GM12878 (cell line): ENCODE results near the gene PI4KB. TPM values are rescaled to one million over a fixed set of nuclear protein-coding genes. Genes with fewer than 3 reads are reported as not detected.

Source experiments
- ATAC-seq: fragments of 200-7000 bp; cut with Tn5 transposase; 3 replicates; pipeline ENCODE4 v1.9.1; 2020; ENCODE audit warnings: mild to moderate bottlenecking, moderate library complexity
- BruUV-seq: library from RNA; stranded (reverse); fragments of 400-500 nt; replicated peaks from 2 replicates; lab custom pipeline; 2021; lab: Mats Ljungman, UMichigan
- CTCF ChIA-PET: fragments of 300-600 bp; sonication (Branson Sonifier 250); formaldehyde crosslinking; extraction: SDS; loops from one replicate; lab custom pipeline; 2021; ENCODE audit warnings: inconsistent platforms; lab: Yijun Ruan, JAX
- POLR2A ChIA-PET: fragments of 350-600 bp; formaldehyde crosslinking; extraction: SDS; loops from one replicate; lab custom pipeline; 2021; ENCODE audit warnings: inconsistent platforms; lab: Charles Lee
- RAD21 ChIA-PET: fragments of 300-600 bp; sonication (Branson Sonifier 250); formaldehyde crosslinking; loops from one replicate; lab custom pipeline; 2023; ENCODE audit warnings: antibody characterized with exemption; ENCODE audit not compliant: unreplicated experiment; lab: Charles Lee
- SMC1A ChIA-PET: fragments of 300-600 bp; sonication (Branson Sonifier 250); formaldehyde crosslinking; loops from one replicate; lab custom pipeline; 2023; ENCODE audit not compliant: unreplicated experiment, uncharacterized antibody; lab: Charles Lee
- DNase-seq: peaks from one replicate; pipeline ENCODE4 v3.0.0-alpha.2; 2011; ENCODE audit warnings: low read depth, low spot score
- FAIRE-seq: peaks from 3 replicates; lab custom pipeline; 2011; peaks lifted over from hg19 to GRCh38; lab: Jason Lieb, UNC
- H2AFZ ChIP-seq: 2 replicates; pipeline ENCODE4 v1.6.0; 2011; ENCODE audit warnings: low read depth, low read length, control low read depth; ENCODE audit not compliant: control insufficient read depth
- H3K27ac ChIP-seq: 2 replicates; pipeline ENCODE4 v1.5.1; 2011; ENCODE audit warnings: control low read depth; ENCODE audit not compliant: control insufficient read depth, insufficient read depth
- H3K27me3 ChIP-seq, 2 experiments: replicated peaks in 1 of 2; 2 replicates each; pipeline versions ENCODE4 v1.6.0 to v1.6.1; 2011; ENCODE audit warnings: low read length in 1 of 2; ENCODE audit not compliant: control insufficient read depth in 2 of 2, insufficient read depth in 2 of 2
- H3K36me3 ChIP-seq, 2 experiments: 2 replicates each; pipeline ENCODE4 v1.5.1; 2011; ENCODE audit warnings: low read length in 1 of 2; ENCODE audit not compliant: control insufficient read depth in 2 of 2, insufficient read depth in 2 of 2
- H3K4me1 ChIP-seq: 2 replicates; pipeline ENCODE4 v1.6.1; 2011; ENCODE audit warnings: mild to moderate bottlenecking, low read length, moderate library complexity, mixed read lengths; ENCODE audit not compliant: control insufficient read depth, insufficient read depth
- H3K4me2 ChIP-seq: 2 replicates; pipeline ENCODE4 v1.6.0; 2011; ENCODE audit warnings: control low read depth; ENCODE audit not compliant: control insufficient read depth, insufficient read depth
- H3K4me3 ChIP-seq: fragments of 200-600 bp; sonication (generic); 2 replicates; pipeline ENCODE4 v1.5.1; 2016
- H3K79me2 ChIP-seq: 2 replicates; pipeline ENCODE4 v1.6.0; 2011; ENCODE audit warnings: low read length; ENCODE audit not compliant: control insufficient read depth, insufficient read depth
- H3K9ac ChIP-seq: 2 replicates; pipeline ENCODE4 v1.8.0; 2011; ENCODE audit warnings: low read length, control low read depth, mixed read lengths; ENCODE audit not compliant: control insufficient read depth, insufficient read depth
- H3K9me3 ChIP-seq: replicated peaks from 3 replicates; pipeline ENCODE4 v1.5.1; 2011; ENCODE audit warnings: mild to moderate bottlenecking, low read length; ENCODE audit not compliant: control insufficient read depth, insufficient read depth
- H4K20me1 ChIP-seq: 2 replicates; pipeline ENCODE4 v1.6.0; 2011; ENCODE audit not compliant: control insufficient read depth, insufficient read depth
- CBFB ChIP-seq: IDR thresholded peaks from 2 replicates; pipeline ENCODE4 v1.6.1; 2016; ENCODE audit warnings: antibody characterized with exemption, low read depth
- CBX5 ChIP-seq: sonication (generic); IDR thresholded peaks from 2 replicates; pipeline ENCODE4 v1.6.1; 2016; ENCODE audit warnings: low read depth, moderate library complexity, mild to moderate bottlenecking, inconsistent platforms
- E2F8 ChIP-seq: fragments of 450-650 bp; IDR thresholded peaks from 2 replicates; pipeline ENCODE4 v1.6.1; 2018; ENCODE audit warnings: mild to moderate bottlenecking, low read depth, moderate library complexity; ENCODE audit not compliant: partially characterized antibody
- EED ChIP-seq: sonication (generic); IDR thresholded peaks from 2 replicates; pipeline ENCODE4 v1.6.1; 2016; ENCODE audit warnings: antibody characterized with exemption, low read depth
- ESRRA ChIP-seq: IDR thresholded peaks from 2 replicates; pipeline ENCODE4 v1.6.1; 2012; ENCODE audit warnings: mild to moderate bottlenecking, low read length, improper control_type of control experiment
- MYB ChIP-seq: fragments of 150-350 bp; IDR thresholded peaks from 2 replicates; pipeline ENCODE4 v1.6.1; 2014; ENCODE audit warnings: mild to moderate bottlenecking, low read depth, low read length, borderline replicate concordance
- PKNOX1 ChIP-seq: fragments of 450-650 bp; IDR thresholded peaks from 2 replicates; pipeline ENCODE4 v1.6.1; 2016; ENCODE audit warnings: mild to moderate bottlenecking
- POLR2AphosphoS5 ChIP-seq: IDR thresholded peaks from 2 replicates; pipeline ENCODE4 v1.6.1; 2011; ENCODE audit warnings: mild to moderate bottlenecking, low read length, inconsistent platforms
- RAD51 ChIP-seq: fragments of 450-650 bp; IDR thresholded peaks from 2 replicates; pipeline ENCODE4 v1.6.1; 2016; ENCODE audit warnings: moderate library complexity, mild to moderate bottlenecking, inconsistent platforms
- RELB ChIP-seq: fragments of 450-650 bp; IDR thresholded peaks from 2 replicates; pipeline ENCODE4 v1.6.1; 2017; ENCODE audit warnings: low read depth, mild to moderate bottlenecking, moderate library complexity
- SMAD1 ChIP-seq: fragments of 450-650 bp; IDR thresholded peaks from 2 replicates; pipeline ENCODE4 v1.6.1; 2018; ENCODE audit warnings: mild to moderate bottlenecking, low read depth; ENCODE audit not compliant: partially characterized antibody
- ZNF687 ChIP-seq: fragments of 450-650 bp; IDR thresholded peaks from 2 replicates; pipeline ENCODE4 v1.6.1; 2017; ENCODE audit warnings: mild to moderate bottlenecking, moderate library complexity
- WGBS: methylation state at CpG from one replicate; pipeline ENCODE4 v1.1.6; 2016; ENCODE audit warnings: low lambda C conversion rate; ENCODE audit not compliant: insufficient replicate concordance, insufficient coverage; ENCODE audit errors: missing lambda C conversion rate; 5-methylcytosine and 5-hydroxymethylcytosine counted together
- in situ Hi-C: fragments of 300-500 bp; cut with MboI; formaldehyde crosslinking; loops from 9 replicates; pipeline ENCODE4 v1.14.3; 2018; ENCODE audit warnings: mixed read lengths
- intact Hi-C: fragments of 100-400 bp; cut with micrococcal nuclease; formaldehyde crosslinking; loops from one replicate; pipeline ENCODE4 v1.14.2; 2022; ENCODE audit not compliant: unreplicated experiment
- polyA plus RNA-seq, 11 experiments: library from polyadenylated mRNA; depleted of rRNA in 4 of 11; unstranded in 6 of 11; stranded (reverse) in 5 of 11; fragments of >200 nt; fragmentation: Nextera tagmentation in 4 of 11; fragmentation: Illumina TruSeq in 1 of 11; extraction: Ambion mirVana in 4 of 11; extraction: Trizol in 1 of 11; gene quantifications; 1 replicate in 1 of 11; 2 replicates in 10 of 11; pipeline versions ENCODE4 v1.2.1 to v1.2.3, GENCODE V29; 2011 to 2016; ENCODE audit warnings: inconsistent platforms in 2 of 11, missing spikeins in 2 of 11, low read depth in 1 of 11
- total RNA-seq, 4 experiments: library from RNA; depleted of rRNA in 3 of 4; stranded (reverse); fragments of >200 nt in 3 of 4; fragmentation: Illumina TruSeq in 1 of 4; extraction: Trizol in 1 of 4; gene quantifications; 2 replicates each; pipeline versions ENCODE4 v1.2.1 to v1.2.3, GENCODE V29; 2013 to 2021

The PI4KB gene
- total and polyA plus RNA-seq, 10 of the 15 experiments (the other 5 are each of a cell fraction or from before 2014, with no cell fraction given), result 3.3 to 88.3 (median 51.7) TPM

- Histone ChIP-seq H3K36me3 (peaks cover 11 to 16% of the 10 kb centered on the region in 2 experiments), H2AFZ (peak overlapping the region; percentile 51), H3K4me2 (peak overlapping the region; percentile 75), H3K79me2 (peaks cover 23% of the 10 kb centered on the region), H3K9me3 (no peaks in the 10 kb centered on the region; the same call in 2 of the 3 replicates), H3K27ac (peak overlapping the region; percentile 99), H3K9ac (peak overlapping the region; percentile 66), H3K4me1 (peaks cover 7% of the 10 kb centered on the region), H4K20me1 (no peaks in the 10 kb centered on the region), H3K4me3 (peak overlapping the region; percentile 45; the same call in 1 of the 2 replicates), H3K27me3 (no peaks in the 10 kb centered on the region)
- intact Hi-C loops, result loop anchor here (2.0 kb wide), 1 partner anchor 51 kb away; the partner anchor contains the start of gene PSMB4
- no peak for DNase-seq
- SMC1A ChIA-PET, result interaction anchor here (1.6 to 2.7 kb wide), 2 partner anchors 20 to 52 kb away, joined by 10 to 13 read pairs; partner anchors contain the start of genes PI4KB and PSMB4
- RAD21 ChIA-PET, result interaction anchor here (1.0 to 2.2 kb wide), 7 partner anchors 16 to 96 kb away, joined by 3 to 9 read pairs (median 4); partner anchors contain the start of genes PI4KB and ZNF687
- no peak for FAIRE-seq
- ATAC-seq, result no peak
- TSS peak; percentile 99 for BruUV-seq
- POLR2A ChIA-PET, result interaction anchor here (0.7 to 4.1 kb wide), 8 partner anchors 8 to 492 kb away, joined by 3 to 22 read pairs (median 4); partner anchors contain the start of genes C2CD4D, PI4KB, PSMB4 and ZNF687
- CTCF ChIA-PET, result interaction anchor here (0.6 to 2.7 kb wide), 5 partner anchors 47 to 1998 kb away, joined by 3 to 8 read pairs (median 3); partner anchors contain the start of gene PSMB4
- in situ Hi-C loops, result no loop called here
- WGBS, result 17% methylated on average over 12 of the region's 12 CpGs
- TF ChIP-seq RELB (0 out of 2 replicates have a peak, but pooled peaks have one; percentile 0), ESRRA (no peak), SMAD1 (peak; percentile 69), EED (peak; percentile 56), CBX5 (peak; percentile 41; the same call in 1 of the 2 replicates), ZNF687 (peak; percentile 47; the same call in 1 of the 2 replicates), MYB (no peak), POLR2AphosphoS5 (no peak), CBFB (no peak), PKNOX1 (peak; percentile 44), RAD51 (0 out of 2 replicates have a peak, but pooled peaks have one; percentile 9), E2F8 (peak; percentile 37)
Measured at GRCh38 chr1:151347523-151348246, 20.5 kb upstream of the PI4KB start.
